ENCODE data around the gene DYNLT5.

DNA sequence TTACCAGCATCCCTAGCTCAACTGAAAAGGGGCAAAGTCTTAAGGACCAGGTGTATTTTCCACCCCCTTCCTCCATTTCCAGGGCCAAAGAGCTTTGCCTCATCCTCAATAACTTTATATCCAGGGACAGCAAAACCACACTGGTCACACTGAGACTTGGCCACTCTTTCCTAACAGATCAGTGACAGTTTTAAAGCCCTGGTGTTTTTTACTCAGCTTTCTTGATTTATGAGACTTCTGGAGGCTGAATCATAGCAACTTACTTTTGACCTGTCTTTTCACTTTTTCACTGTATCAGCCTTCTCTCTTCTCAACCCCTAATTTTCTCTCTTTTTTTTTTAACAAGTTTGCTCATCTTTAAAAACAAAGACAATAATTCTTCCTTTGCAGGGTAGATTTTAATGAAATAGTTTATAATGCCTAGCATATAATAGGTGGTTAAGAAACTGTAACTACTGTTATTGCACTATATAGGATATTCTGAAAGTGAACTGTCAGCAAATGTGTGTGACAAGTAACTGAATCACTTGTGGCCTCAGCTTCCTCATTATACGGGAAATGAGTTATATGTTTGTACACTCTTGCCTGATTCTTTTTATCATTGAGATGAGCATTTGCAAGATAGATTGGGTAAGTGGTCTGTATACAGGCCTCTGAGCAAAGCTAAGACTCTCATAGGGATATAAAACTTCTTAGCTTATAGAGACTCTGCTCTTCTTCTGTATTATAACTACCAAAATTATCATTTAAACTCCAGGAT lies 19.7 kb upstream of the DYNLT5 start:
- TF ChIP-seq, protein P1, sequence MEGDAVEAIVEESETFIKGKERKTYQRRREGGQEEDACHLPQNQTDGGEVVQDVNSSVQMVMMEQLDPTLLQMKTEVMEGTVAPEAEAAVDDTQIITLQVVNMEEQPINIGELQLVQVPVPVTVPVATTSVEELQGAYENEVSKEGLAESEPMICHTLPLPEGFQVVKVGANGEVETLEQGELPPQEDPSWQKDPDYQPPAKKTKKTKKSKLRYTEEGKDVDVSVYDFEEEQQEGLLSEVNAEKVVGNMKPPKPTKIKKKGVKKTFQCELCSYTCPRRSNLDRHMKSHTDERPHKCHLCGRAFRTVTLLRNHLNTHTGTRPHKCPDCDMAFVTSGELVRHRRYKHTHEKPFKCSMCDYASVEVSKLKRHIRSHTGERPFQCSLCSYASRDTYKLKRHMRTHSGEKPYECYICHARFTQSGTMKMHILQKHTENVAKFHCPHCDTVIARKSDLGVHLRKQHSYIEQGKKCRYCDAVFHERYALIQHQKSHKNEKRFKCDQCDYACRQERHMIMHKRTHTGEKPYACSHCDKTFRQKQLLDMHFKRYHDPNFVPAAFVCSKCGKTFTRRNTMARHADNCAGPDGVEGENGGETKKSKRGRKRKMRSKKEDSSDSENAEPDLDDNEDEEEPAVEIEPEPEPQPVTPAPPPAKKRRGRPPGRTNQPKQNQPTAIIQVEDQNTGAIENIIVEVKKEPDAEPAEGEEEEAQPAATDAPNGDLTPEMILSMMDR (optimal IDR thresholded peaks at IDR 0.05 in 1 of 3, IDR thresholded peaks at IDR 0.05 in 1 of 3, conservative IDR thresholded peaks at IDR 0.05 in 1 of 3; ENCODE audit: extremely low read depth in 1 of 3, insufficient read depth in 2 of 3, low read length in 3 of 3) = no peak
- TF ChIP-seq EZH2 (IDR thresholded peaks at IDR 0.05; ENCODE audit: low read length) = no peak

All from keratinocyte (primary cell).